ENCODE results near the gene PEDS1.
A peak's percentile ranks its signal among the peaks of the same experiment; 100 is the strongest.
"Not testable (repeated sequence)": the region's sequence is repeated elsewhere in the genome, so short reads cannot be mapped to it uniquely, and the experiment has no call there.

Gene PEDS1

DNA sequence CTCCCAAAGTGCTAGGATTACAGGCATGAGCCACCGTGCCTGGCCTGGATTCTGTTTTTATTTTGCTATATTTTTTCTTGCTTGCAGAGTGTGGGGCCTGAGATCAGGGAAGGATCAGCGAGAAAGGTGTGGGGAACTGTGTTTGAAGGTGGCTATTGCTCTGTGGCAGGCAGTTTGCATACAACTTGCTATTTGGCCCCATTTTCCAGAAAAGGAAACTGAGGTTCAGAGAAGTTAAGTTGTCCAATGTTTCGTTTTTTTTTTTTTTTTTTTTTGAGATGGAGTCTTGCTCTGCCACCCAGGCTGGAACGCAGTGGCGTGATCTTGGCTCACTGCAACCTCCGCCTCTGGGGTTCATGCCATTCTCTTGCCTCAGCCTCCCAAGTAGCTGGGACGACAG, 8.0 kb upstream of the PEDS1 start:
- not testable (repeated sequence) for DNase-seq

DNA sequence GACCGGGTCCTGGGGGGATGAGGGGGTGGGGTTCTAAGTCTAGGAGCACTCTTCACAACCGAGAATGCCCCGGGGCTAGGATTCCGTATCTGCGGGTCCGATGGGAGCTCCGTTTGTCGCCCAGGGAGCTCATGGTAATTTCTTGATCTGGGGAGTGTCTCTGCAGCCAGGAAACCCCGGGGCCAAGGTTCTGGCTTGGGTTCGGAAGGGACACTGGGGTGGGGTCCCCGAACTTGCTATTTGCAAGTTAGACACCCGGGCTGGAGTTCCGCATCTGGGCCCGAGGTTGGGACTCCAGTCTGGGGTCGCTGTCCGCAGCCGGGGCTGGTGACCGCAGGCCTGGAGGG, 397 bp downstream of the PEDS1 start:
- DNase-seq: no peak

DNA sequence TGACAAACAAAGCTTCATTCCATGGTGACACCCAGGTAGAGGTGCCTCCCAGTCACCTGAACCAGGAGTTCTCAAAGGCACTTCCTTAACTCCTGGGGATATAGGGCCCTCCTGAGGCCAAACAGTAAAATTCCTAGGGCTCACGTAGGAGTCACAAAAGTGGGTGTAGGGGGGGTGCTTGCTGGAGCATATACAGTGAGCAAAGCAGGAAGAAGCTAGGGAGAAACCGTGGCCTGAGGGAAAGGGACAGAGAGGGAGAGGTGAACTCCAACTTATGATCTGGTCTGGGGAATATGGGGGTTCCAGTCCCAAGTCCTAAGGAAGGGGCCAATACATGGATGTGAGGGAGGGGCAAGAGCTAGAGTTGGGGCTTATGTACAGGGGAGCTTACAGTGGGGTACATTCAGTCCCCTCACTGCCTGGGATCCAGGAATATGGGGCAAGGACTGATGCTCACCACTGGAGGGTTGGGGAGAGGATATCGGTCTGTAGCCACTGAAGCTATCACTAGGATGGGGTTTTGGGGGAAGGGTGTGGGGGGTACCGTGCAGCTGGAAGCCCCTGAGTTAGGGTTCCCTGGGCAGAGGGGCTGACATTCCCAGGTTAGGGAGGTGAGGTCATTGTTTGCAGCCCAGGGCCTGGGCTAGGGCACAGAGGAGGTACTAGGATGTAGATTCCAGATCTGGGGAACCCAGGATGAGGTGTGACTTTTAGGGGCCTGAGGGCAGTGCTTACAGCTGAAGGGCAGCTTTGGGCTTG, 950 bp downstream of the PEDS1 start:
- no peak for DNase-seq

- no peak for DNase-seq
These were observed 2.3 kb downstream of the PEDS1 start for GRCh38 chr20:50151034-50151743.

DNA sequence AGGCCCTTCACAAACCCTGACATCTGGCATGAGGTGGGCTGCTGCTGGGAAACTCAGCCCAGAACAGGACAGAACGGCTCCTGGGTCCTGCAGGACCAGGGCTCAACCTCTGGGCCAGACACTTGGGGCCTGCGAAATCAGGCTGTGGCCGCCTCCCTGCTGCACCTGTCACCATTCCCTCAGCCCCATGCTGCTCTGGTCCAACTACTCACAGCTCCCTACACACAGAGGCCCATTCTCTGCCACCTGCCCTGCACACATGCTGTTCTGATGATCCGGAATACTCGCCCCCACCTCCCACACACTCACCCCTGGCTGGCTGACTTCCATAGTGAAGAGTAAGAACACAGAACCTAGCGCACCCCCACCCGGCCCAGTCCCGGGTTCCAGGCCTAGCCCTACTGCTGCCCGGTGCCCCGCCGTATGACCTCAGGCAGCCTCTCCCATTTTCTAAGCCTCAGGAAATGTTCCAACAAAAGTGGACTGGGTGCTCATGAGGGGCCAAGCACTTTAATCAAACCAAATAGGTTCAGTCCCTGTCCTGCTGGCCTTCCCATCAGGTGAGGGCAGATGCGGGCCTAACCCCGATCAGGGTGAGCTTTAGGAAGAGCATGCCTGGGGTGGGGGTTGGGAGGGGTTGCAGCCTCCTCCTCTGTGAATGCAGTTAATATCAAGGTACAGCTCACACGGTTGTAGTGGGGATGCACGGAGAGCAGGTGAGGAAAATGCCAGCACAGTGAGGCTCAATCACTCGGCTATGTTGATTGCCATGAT, 3.9 kb downstream of the PEDS1 start:
- DNase-seq: no peak

DNA sequence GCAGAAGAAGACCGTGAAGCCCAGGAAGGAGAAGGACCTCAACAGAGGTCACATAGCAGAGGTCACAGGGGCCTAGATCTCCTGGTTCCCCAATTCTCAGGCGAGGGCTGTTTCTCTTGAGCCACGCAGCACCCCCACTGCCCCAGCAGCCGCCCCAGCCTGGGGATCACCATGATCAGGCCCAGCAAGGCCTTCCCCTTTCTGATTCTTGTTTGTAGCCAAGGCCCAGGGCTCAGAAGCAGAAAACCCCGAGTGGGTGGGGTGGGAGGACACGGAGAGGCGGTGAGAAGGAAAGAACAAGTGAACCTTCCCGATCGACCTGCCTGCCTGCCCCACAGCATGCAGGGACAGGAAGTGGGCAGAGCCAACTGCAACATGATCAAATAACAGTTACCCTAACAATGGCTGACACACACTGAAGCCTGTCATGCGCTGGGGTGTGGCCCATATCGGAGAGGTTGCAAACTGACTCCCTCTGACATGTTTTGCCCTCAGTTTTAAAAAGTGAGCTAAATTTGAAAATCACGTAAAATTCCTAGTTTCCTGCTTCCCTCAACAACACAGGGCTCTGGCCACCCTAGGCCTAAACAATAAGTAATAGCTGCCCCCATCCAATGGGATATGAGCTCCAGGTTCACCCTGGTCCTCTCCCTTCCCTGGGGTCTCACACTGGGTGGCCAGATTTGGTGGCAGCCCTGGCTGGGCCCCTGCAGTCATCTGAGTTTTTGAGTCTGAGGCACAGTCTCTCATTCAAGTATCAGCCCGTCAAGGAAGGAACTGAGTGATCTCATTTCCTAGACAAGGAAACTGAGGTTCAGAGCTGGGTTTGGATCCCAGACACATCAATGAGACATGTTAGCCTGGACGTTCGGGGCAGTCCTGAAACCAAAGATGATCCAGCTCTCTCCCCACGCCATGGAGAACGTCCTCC, 6.5 kb downstream of the PEDS1 start:
- peak in 3 of 4 experiments; percentile 28 to 67 (median 61) for DNase-seq

GRCh38 chr20:50146214-50146613, 7.3 kb downstream of the PEDS1 start:
- no peak for DNase-seq

- no peak for DNase-seq
These were observed 8.0 kb downstream of the PEDS1 start for GRCh38 chr20:50145566-50145965.

DNA sequence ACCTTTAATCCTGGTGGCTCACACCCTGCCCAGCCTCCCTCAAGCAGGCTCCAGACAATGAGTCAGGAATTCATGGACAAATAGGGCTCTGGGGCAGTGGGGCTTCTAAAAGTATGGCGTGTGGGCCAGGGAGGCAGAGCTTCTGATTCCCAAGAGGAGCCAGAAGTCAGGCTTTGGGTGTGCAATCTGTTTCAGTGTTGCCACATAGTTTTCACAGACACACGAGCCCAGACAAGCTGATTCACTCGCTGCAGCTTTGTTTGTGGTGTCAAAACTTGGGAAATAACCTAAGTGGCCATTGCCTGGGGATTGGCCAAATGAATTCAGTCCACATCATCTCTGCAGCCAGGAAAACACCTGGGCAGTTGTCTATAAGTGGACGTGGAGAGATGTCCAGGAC, 9.2 kb downstream of the PEDS1 start:
- no peak for DNase-seq

- DNase-seq: no peak
These were observed 10.7 kb downstream of the PEDS1 start for GRCh38 chr20:50142812-50143211.

DNA sequence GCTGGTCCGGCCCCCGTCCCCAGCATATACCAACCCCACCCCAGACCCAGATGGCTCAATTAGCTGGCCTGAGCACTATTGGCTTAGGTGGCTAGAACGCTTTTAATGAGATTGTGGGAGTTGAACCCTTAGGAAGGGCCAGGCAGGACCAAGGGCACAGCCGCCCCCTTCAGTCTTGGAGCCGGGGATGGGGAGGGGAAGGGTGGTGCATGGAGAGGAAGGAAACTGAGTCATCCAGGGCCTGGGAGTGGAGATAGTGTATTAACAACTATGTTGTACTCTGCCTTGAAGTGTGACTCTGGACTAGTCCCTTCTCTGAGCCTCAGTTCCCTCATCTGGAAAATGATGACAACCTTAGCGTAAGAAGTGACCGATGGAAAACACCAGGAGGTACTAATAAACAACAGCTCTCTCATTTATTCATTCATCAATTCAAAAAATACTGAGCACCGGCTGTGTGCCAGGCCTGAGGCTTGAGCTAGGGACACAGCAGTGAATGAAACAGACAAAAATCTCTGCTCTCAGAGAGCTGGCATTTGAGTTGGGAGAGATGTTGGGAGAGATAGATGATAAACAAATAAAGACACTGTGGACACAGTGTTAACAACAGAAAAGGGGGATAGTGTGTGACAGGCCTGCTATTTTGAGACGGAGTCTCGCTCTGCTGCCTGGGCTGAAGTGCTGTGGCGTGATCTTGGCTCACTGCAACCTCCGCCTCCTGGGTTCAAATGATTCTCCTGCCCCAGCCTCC, 11.5 kb downstream of the PEDS1 start:
- no peak for DNase-seq

DNA sequence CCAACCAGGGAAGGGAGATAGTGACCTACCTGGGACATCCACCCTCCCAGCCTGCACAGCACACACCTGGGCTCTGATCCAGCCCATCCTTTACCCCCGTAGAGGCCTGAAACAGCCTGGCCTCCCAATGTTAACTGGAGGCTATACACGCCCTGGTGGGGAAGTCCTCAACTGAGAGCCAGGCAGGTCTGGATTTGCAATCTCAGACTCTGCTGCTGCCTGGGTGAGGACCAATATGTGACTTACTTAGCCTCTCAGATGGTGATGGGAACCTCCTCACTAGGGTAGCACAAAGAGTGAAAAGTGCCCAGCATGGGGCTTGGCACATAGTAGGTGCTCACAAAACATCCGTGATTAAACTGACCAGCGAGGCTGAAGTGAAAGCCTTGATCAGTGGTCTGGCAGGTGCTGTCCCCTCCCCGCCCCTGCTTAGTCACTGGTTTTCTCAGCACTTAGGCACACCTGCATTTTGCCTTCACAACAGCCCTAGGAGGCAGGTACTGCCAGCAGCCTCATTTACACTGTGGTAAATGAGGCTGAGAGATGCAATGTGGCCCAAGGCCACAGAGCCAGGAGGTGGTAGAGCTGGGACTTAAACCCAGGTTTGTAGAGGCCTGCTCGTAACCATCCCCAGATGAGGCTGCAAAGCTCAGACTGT, 12.4 kb downstream of the PEDS1 start:
- DNase-seq: no peak

- DNase-seq: no peak
These were observed 13.1 kb downstream of the PEDS1 start for GRCh38 chr20:50140339-50140859.

- no peak for DNase-seq
These were observed 14.8 kb downstream of the PEDS1 start for GRCh38 chr20:50138479-50139393.

GRCh38 chr20:50138120-50138478, 15.4 kb downstream of the PEDS1 start:
- DNase-seq: no peak

- not testable (repeated sequence) for DNase-seq
These were observed 15.8 kb downstream of the PEDS1 start for GRCh38 chr20:50137702-50138101.

DNA sequence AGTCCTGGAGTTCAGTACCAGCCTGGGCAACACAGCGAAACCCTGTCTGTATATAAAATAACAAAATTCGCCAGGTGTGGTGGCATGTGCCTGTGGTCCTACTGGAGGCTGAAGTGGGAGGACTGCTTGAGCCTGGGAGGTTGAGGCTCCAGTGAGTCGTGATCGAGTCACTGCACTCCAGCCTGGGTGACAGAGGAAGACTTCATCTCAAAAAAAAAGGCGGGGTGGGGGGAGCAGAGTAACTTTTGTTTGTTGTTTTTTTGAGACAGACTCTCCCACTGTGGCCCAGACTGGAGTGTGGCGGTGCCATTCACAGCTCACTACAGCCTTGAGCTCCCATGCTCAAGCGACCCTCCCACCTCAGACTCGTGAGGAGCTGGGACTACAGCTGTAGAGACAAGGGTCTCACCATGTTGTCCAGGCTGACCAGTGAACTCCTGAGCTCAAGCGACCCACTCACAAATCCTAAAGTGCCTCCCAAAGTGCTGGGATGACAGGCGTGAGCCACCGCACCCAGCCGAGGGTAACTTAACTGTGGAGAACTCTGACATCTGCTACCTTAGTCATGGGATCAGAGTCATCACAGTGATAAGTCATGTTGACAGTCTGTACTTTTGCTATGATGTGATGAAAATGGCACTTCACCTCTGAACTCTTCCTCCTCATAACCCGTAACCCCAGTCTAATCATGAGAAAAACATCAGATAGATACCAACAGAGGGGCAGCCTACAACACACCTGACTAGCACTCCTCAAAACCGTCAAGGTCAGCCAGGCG, 16.5 kb downstream of the PEDS1 start:
- no peak for DNase-seq

DNA sequence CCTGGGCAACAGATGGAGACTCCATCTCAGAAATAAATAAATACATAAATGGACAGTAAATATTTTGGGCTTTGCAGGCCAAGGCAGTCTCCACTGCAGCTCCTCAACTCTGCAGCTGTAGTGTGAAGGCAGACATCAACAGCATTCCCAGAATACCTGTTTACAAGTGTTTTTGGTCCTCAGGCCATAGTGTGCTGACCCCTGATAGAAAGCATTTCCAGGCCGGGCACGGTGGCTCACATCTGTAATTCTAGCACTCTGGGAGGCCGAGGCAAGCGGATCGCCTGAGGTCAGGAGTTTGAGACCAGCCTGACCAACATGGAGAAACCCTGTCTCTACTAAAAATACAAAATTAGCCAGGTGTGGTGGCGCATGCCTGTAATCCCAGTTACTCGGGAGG, 18.4 kb downstream of the PEDS1 start:
- not testable (repeated sequence) for DNase-seq

All from activated naive CD4-positive, alpha-beta T cell (primary cell).